Glutamatergic neuron (in vitro differentiated cells): ENCODE data around the gene SLC50A1. TPM values are rescaled to one million over a fixed set of nuclear protein-coding genes. Genes with fewer than 3 reads are reported as not detected.

ENCODE experiments used
- DNase-seq: peaks from one replicate; pipeline ENCODE4 v3.0.0; 2022
- H3K27ac Mint-ChIP-seq: one replicate; pipeline ENCODE4 v1.8.0; 2020; ENCODE audit warnings: mild to moderate bottlenecking, mixed read lengths, inconsistent platforms; ENCODE audit not compliant: unreplicated experiment
- H3K27me3 Mint-ChIP-seq: one replicate; pipeline ENCODE4 v1.8.0; 2020; ENCODE audit warnings: mild to moderate bottlenecking, moderate library complexity, mixed read lengths, inconsistent platforms; ENCODE audit not compliant: unreplicated experiment
- H3K36me3 Mint-ChIP-seq: one replicate; pipeline ENCODE4 v1.8.0; 2020; ENCODE audit warnings: mild to moderate bottlenecking, mixed read lengths, inconsistent platforms; ENCODE audit not compliant: unreplicated experiment
- H3K4me1 Mint-ChIP-seq: one replicate; pipeline ENCODE4 v1.8.0; 2020; ENCODE audit warnings: mild to moderate bottlenecking, low read depth, mixed read lengths, inconsistent platforms; ENCODE audit not compliant: unreplicated experiment
- H3K4me3 Mint-ChIP-seq: one replicate; pipeline ENCODE4 v1.8.0; 2020; ENCODE audit warnings: mild to moderate bottlenecking, mixed read lengths, inconsistent platforms; ENCODE audit not compliant: unreplicated experiment
- H3K9me3 Mint-ChIP-seq: one replicate; pipeline ENCODE4 v1.8.0; 2020; ENCODE audit warnings: mild to moderate bottlenecking, moderate library complexity, mixed read lengths, inconsistent platforms; ENCODE audit not compliant: unreplicated experiment
- CTCF ChIP-seq: fragments of 200-600 bp; sonication (generic); IDR thresholded peaks from one replicate; pipeline ENCODE4 v1.5.0; 2021; ENCODE audit not compliant: partially characterized antibody, unreplicated experiment
- total RNA-seq: library from RNA; stranded (reverse); fragmentation: NEBNext Ultra II Directional; extraction: Animal tissue kit (Norgen Biotek cat#: 25700); gene quantifications from one replicate; pipeline ENCODE4 v1.2.1, GENCODE V29; 2021; ENCODE audit not compliant: unreplicated experiment

SLC50A1 gene
- total RNA-seq, 1 donor from 2014 or later, result 8.6 TPM

- Mint-ChIP-seq H3K9me3 (peaks cover 8% of the 10 kb centered on the region), H3K4me1 (peaks cover 23% of the 10 kb centered on the region), H3K27ac (no peak overlapping the region), H3K36me3 (no peaks in the 10 kb centered on the region), H3K27me3 (peaks cover 26% of the 10 kb centered on the region), H3K4me3 (peak overlapping the region; percentile 90)
- peak; percentile 36 for DNase-seq
- TF ChIP-seq CTCF, result no peak
These were observed 9.0 kb upstream of the SLC50A1 start for GRCh38 chr1:155126556-155127104.

GRCh38 chr1:155127105-155127966 is 8.3 kb upstream of the SLC50A1 start, which contains the start of gene EFNA1:
TSS of gene EFNA1 (plus strand) at chr1:155127876. CDS start at chr1:155127978, 102 bp downstream.
- Mint-ChIP-seq H3K4me3 (peak within 1 kb of the TSS; percentile 90), H3K36me3 (no peaks in the 10 kb centered on the region), H3K27ac (peak within 1 kb of the TSS; percentile 22), H3K27me3 (peaks cover 26% of the 10 kb centered on the region), H3K9me3 (peaks cover 8% of the 10 kb centered on the region), H3K4me1 (peaks cover 23% of the 10 kb centered on the region)
- TF ChIP-seq CTCF, result no peak
- DNase-seq, result peak; percentile 55

GRCh38 chr1:155127967-155128754 is 7.5 kb upstream of the SLC50A1 start:
- peaks cover 9% of the 10 kb centered on the region for H3K9me3 Mint-ChIP-seq
- H3K4me1 Mint-ChIP-seq, result peaks cover 23% of the 10 kb centered on the region
- peak overlapping the region; percentile 22 for H3K27ac Mint-ChIP-seq
- peak overlapping the region; percentile 78 for H3K4me3 Mint-ChIP-seq
- H3K27me3 Mint-ChIP-seq, result peaks cover 26% of the 10 kb centered on the region
- TF ChIP-seq CTCF, result no peak
- H3K36me3 Mint-ChIP-seq, result no peaks in the 10 kb centered on the region
- DNase-seq, result no peak

GRCh38 chr1:155128755-155129473 is 6.7 kb upstream of the SLC50A1 start:
- H3K36me3 Mint-ChIP-seq, result no peaks in the 10 kb centered on the region
- no peak for TF ChIP-seq CTCF
- peaks cover 23% of the 10 kb centered on the region for H3K4me1 Mint-ChIP-seq
- peaks cover 10% of the 10 kb centered on the region for H3K9me3 Mint-ChIP-seq
- no peak for DNase-seq
- H3K27me3 Mint-ChIP-seq, result peaks cover 26% of the 10 kb centered on the region
- peak overlapping the region; percentile 78 for H3K4me3 Mint-ChIP-seq
- no peak overlapping the region for H3K27ac Mint-ChIP-seq
